Transverse colon (tissue), 4 donors: ENCODE results near the gene KCNS1.

Source experiments
- EP300 ChIP-seq: sonication (generic); formaldehyde crosslinking; IDR thresholded peaks from one replicate; pipeline ENCODE4 v1.6.1; 2017; ENCODE audit warnings: antibody characterized with exemption, low read depth
- POLR2A ChIP-seq: fragments of 450-650 bp; IDR thresholded peaks from one replicate; pipeline ENCODE4 v1.6.1; 2016; ENCODE audit warnings: antibody characterized with exemption, mild to moderate bottlenecking, moderate library complexity
- POLR2AphosphoS5 ChIP-seq, 3 donors: sonication (generic); formaldehyde crosslinking; IDR thresholded peaks; one replicate each; pipeline ENCODE4 v1.6.1; 2016; ENCODE audit warnings: antibody characterized with exemption in 3 of 3
- TF ChIP-seq, protein P1 (sequence below), 5 experiments: fragments of 200-600 bp in 3 of 5; fragments of 450-650 bp in 2 of 5; sonication (generic) in 3 of 5; IDR thresholded peaks; 1 replicate in 2 of 5; 2 replicates in 3 of 5; pipeline ENCODE4 v1.5.1; 2016 to 2017; ENCODE audit warnings: antibody characterized with exemption in 5 of 5, inconsistent platforms in 3 of 5, mild to moderate bottlenecking in 2 of 5, moderate library complexity in 1 of 5

- TF ChIP-seq, protein P1, sequence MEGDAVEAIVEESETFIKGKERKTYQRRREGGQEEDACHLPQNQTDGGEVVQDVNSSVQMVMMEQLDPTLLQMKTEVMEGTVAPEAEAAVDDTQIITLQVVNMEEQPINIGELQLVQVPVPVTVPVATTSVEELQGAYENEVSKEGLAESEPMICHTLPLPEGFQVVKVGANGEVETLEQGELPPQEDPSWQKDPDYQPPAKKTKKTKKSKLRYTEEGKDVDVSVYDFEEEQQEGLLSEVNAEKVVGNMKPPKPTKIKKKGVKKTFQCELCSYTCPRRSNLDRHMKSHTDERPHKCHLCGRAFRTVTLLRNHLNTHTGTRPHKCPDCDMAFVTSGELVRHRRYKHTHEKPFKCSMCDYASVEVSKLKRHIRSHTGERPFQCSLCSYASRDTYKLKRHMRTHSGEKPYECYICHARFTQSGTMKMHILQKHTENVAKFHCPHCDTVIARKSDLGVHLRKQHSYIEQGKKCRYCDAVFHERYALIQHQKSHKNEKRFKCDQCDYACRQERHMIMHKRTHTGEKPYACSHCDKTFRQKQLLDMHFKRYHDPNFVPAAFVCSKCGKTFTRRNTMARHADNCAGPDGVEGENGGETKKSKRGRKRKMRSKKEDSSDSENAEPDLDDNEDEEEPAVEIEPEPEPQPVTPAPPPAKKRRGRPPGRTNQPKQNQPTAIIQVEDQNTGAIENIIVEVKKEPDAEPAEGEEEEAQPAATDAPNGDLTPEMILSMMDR (IDR thresholded peaks at IDR 0.05): peak in 4 of 5 experiments; percentile 25 to 45 (median 30)
- TF ChIP-seq POLR2A (no peak), POLR2AphosphoS5 (IDR thresholded peaks at IDR 0.05) (no peak), EP300 (no peak)
These were observed 11.0 kb upstream of the KCNS1 start for GRCh38 chr20:45111799-45112471.
